ENCODE data around the gene POLR2J. TPM values are rescaled to one million over a fixed set of nuclear protein-coding genes. Genes with fewer than 3 reads are reported as not detected.
A peak's percentile ranks its signal among the peaks of the same experiment; 100 is the strongest.
"Not testable (repeated sequence)": the region's sequence is repeated elsewhere in the genome, so short reads cannot be mapped to it uniquely, and the experiment has no call there.

Gene POLR2J
- total RNA-seq, 1 experiment from 2014 or later, result 69.4 TPM

DNA sequence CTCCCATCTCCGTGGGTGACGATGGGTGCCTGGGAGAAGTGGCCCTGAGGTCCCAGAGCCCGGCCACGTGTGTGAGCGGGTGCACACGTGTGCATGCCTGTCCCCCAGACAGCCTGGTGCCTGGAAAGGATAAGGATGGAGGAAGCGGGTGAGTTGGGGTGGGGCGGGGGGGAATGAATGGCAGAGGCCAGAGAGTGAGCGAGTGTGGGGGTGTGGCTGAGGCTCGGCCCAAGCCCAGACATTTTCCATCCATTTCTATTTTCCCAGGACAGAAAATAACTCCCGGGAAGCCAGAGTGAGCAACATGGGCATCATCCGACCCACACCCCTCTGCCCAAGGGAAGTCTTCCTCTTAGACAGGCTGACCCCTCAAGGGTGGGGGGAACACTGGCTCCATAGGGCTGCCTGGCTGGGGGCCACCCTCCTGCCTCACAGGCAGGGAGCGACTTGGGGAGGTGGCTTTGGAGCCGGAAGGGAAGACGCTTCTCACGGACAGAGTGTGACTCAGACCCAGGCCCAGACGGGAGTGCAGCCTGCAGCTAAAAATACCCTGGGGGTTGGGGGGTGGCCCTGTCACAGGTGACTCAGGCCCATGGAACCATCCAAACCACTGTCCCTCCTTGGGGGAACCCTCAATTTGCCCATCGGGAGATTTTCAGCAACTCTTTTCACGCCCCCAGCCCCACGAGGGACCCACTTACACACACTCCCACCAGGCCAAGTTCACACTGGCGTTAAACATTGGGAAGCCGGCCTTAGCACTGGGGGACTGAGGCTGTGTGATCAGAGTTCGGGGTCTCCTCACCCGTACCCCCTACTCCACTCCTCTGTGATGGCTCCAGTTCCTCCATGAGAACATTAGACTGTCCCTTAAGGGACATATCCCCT, 26.8 kb upstream of the POLR2J start:
- CTCF ChIA-PET; H3K9me3 ChIP-seq (ENCODE audit: control insufficient read depth, insufficient read depth, low read depth, low read length); H3K27me3 ChIP-seq (ENCODE audit: control insufficient read depth, insufficient read depth, low read length); intact Hi-C loops (cut with micrococcal nuclease; ENCODE audit: unreplicated experiment); H3K27ac ChIP-seq (ENCODE audit: low read length); POLR2A ChIA-PET; in situ Hi-C loops (cut with HindIII; ENCODE audit: low pct_unique_long_range_greater_than_20kb, low sequenced_read_pairs); DNase-seq (ENCODE audit: low read depth, low spot score); H3K4me3 ChIP-seq (ENCODE audit: low read depth in 2 of 2, low read length in 2 of 2); BruUV-seq (replicated peaks); H3K36me3 ChIP-seq (ENCODE audit: control insufficient read depth, insufficient read depth, low read length); H3K4me1 ChIP-seq (ENCODE audit: control insufficient read depth, insufficient read depth, low read length): not testable (repeated sequence)
- peak; percentile 84 for ATAC-seq

DNA sequence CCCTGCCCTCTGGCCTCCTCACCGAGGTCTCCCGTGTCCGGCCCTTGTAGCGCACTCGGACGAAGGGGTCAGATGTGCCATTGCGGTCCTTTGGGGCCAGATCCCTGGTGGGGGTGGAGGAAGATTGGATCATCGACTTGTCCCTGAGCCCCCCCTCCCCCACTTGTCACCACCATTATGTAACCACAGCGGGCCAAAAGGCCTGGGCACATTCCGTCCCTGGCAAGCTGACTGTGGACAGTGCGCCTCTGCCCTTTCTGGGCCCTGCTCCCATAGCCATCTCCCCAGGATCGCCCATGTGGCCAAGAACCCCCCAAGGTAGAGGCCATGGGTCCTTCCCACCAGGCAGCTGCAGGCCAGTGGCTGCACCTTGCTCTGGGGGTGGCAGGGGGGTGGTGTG, 24.4 kb upstream of the POLR2J start:
- POLR2A ChIA-PET; CTCF ChIA-PET; H3K27me3 ChIP-seq (ENCODE audit: control insufficient read depth, insufficient read depth, low read length); H3K36me3 ChIP-seq (ENCODE audit: control insufficient read depth, insufficient read depth, low read length); H3K9me3 ChIP-seq (ENCODE audit: control insufficient read depth, insufficient read depth, low read depth, low read length); in situ Hi-C loops (cut with HindIII; ENCODE audit: low pct_unique_long_range_greater_than_20kb, low sequenced_read_pairs); intact Hi-C loops (cut with micrococcal nuclease; ENCODE audit: unreplicated experiment); BruUV-seq (replicated peaks); ATAC-seq; H3K4me3 ChIP-seq (ENCODE audit: low read depth in 2 of 2, low read length in 2 of 2); DNase-seq (ENCODE audit: low read depth, low spot score); H3K4me1 ChIP-seq (ENCODE audit: control insufficient read depth, insufficient read depth, low read length); H3K27ac ChIP-seq (ENCODE audit: low read length): not testable (repeated sequence)

DNA sequence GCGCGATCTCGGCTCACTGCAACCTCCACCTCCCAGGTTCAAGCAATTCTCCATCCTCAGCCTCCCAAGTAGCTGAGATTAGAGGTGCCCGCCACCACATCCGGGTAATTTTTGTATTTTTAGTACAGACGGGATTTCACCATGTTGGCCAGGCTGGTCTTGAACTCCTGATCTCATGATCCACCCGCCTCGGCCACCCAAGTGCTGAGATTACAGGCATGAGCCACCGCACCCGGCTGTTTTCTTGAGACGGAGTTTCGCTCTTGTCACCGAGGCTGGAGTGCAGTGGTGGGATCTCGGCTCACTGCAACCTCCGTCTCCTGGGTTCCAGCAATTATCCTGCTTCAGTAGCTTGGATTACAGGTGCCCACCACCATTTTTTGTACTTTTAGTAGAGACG, 19.6 kb upstream of the POLR2J start:
- POLR2A ChIA-PET; CTCF ChIA-PET; ATAC-seq; BruUV-seq (replicated peaks); DNase-seq (ENCODE audit: low read depth, low spot score); H3K36me3 ChIP-seq (ENCODE audit: control insufficient read depth, insufficient read depth, low read length); intact Hi-C loops (cut with micrococcal nuclease; ENCODE audit: unreplicated experiment); H3K4me1 ChIP-seq (ENCODE audit: control insufficient read depth, insufficient read depth, low read length); H3K4me3 ChIP-seq (ENCODE audit: low read depth in 2 of 2, low read length in 2 of 2); H3K27me3 ChIP-seq (ENCODE audit: control insufficient read depth, insufficient read depth, low read length); H3K27ac ChIP-seq (ENCODE audit: low read length); H3K9me3 ChIP-seq (ENCODE audit: control insufficient read depth, insufficient read depth, low read depth, low read length); in situ Hi-C loops (cut with HindIII; ENCODE audit: low pct_unique_long_range_greater_than_20kb, low sequenced_read_pairs): not testable (repeated sequence)

DNA sequence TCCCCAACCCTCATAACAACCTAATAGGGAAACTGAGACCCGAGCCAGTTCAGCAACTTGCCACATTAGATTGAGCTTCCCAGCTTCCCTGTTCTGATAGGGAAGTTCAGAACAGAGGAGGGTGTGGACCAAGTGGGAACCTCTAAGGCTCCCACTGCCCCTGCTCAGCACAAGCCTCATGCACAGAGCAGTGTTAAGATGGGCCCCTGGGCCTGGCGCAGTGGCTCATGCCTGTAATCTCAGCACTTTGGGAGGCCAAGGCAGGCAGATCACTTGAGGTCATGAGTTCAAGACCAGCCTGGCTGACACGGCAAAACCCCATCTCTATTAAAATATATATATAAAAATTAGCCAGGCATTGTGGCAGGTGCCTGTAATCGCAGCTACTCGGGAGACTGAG, 18.6 kb upstream of the POLR2J start:
- H3K27ac ChIP-seq (ENCODE audit: low read length); in situ Hi-C loops (cut with HindIII; ENCODE audit: low pct_unique_long_range_greater_than_20kb, low sequenced_read_pairs); CTCF ChIA-PET; H3K4me1 ChIP-seq (ENCODE audit: control insufficient read depth, insufficient read depth, low read length); intact Hi-C loops (cut with micrococcal nuclease; ENCODE audit: unreplicated experiment); H3K9me3 ChIP-seq (ENCODE audit: control insufficient read depth, insufficient read depth, low read depth, low read length); H3K4me3 ChIP-seq (ENCODE audit: low read depth in 2 of 2, low read length in 2 of 2); H3K36me3 ChIP-seq (ENCODE audit: control insufficient read depth, insufficient read depth, low read length); H3K27me3 ChIP-seq (ENCODE audit: control insufficient read depth, insufficient read depth, low read length); DNase-seq (ENCODE audit: low read depth, low spot score); ATAC-seq; POLR2A ChIA-PET; BruUV-seq (replicated peaks): not testable (repeated sequence)

DNA sequence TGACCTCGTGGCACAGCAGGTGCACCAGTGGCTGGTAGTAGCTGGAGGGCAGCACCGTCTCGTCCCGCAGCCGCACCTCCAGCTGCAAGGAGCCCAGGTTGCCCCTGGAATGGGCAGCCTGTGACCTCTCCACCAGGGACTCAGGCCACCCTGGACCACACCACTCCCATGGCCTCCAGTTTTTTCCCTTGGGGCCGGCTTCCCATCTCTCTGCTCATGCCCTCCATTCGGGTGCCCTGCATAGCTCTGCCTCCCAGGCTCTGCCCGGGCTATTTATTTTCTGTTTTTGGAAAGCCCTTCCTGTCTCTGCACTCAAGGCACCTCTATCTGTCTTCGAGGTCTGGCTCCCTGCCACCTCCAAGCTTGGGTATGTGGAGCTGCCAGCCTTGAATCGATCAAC, 18.1 kb upstream of the POLR2J start:
- H3K4me3 ChIP-seq (ENCODE audit: low read depth in 2 of 2, low read length in 2 of 2); H3K4me1 ChIP-seq (ENCODE audit: control insufficient read depth, insufficient read depth, low read length); H3K27ac ChIP-seq (ENCODE audit: low read length); H3K27me3 ChIP-seq (ENCODE audit: control insufficient read depth, insufficient read depth, low read length); POLR2A ChIA-PET; ATAC-seq; H3K9me3 ChIP-seq (ENCODE audit: control insufficient read depth, insufficient read depth, low read depth, low read length); CTCF ChIA-PET; H3K36me3 ChIP-seq (ENCODE audit: control insufficient read depth, insufficient read depth, low read length); intact Hi-C loops (cut with micrococcal nuclease; ENCODE audit: unreplicated experiment); DNase-seq (ENCODE audit: low read depth, low spot score); in situ Hi-C loops (cut with HindIII; ENCODE audit: low pct_unique_long_range_greater_than_20kb, low sequenced_read_pairs); BruUV-seq (replicated peaks): not testable (repeated sequence)

DNA sequence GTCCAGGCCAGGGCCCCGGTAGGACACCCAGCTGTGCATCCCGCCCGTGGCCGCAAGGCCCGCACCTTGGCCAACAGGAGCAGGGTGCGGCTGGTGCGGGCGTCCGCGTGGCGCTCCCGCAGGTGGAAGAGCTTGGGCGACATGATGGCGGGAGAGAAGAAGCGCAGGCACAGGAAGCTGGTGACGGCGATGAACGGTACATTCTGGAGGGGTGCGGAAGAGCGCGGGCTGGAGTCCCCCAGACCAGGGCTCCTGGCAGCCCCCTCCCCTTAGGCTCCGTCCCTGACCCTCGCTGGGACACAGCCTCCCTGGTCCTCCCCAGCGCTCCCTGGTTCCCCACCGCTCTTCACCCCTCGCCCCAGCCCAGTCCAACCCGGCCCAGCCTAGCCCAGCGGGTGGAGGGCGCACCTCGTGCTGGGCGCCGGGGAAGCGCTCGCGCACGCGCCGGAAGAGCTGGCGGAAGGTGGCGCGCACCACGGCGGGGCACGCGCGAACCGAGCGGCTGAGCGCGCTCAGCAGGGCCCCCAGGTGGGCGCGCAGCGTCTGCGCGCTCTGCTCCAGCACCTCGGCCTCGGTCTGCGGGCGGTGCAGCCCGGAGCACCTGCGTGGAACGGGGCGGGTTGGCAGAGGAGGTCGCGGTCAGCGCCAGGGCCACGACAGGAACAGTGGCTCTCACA, 15.9 kb upstream of the POLR2J start:
- ATAC-seq, result peak; percentile 22
- CTCF ChIA-PET, POLR2A ChIA-PET: not testable (repeated sequence)

DNA sequence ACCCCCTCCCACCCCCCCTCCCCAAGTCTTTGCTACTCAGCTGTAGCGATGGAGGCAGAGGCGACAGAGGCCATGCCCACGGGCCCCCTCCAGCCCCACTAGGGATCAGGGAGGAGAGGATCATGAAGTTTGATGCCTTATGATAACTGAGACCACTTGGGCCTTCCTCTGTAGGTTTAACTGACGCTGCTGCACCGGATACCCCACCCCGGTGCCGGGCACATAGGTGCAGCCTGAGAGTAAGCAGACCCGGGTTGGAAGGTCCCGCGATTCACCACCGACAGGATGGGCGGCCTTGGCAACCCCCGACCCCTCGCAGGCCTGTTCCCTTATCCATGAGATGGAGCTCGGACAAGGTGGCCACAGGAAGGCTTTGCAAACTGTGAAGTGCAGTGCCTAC, 15.3 kb upstream of the POLR2J start:
- in situ Hi-C loops (cut with HindIII; ENCODE audit: low pct_unique_long_range_greater_than_20kb, low sequenced_read_pairs); H3K27me3 ChIP-seq (ENCODE audit: control insufficient read depth, insufficient read depth, low read length); BruUV-seq (replicated peaks); H3K36me3 ChIP-seq (ENCODE audit: control insufficient read depth, insufficient read depth, low read length); DNase-seq (ENCODE audit: low read depth, low spot score); H3K4me3 ChIP-seq (ENCODE audit: low read depth in 2 of 2, low read length in 2 of 2); intact Hi-C loops (cut with micrococcal nuclease; ENCODE audit: unreplicated experiment); CTCF ChIA-PET; H3K4me1 ChIP-seq (ENCODE audit: control insufficient read depth, insufficient read depth, low read length); ATAC-seq; H3K27ac ChIP-seq (ENCODE audit: low read length); H3K9me3 ChIP-seq (ENCODE audit: control insufficient read depth, insufficient read depth, low read depth, low read length); POLR2A ChIA-PET: not testable (repeated sequence)

More for the DNA sequence above, 15.9 kb upstream of the POLR2J start:
- H3K9me3 ChIP-seq (ENCODE audit: control insufficient read depth, insufficient read depth, low read depth, low read length); intact Hi-C loops (cut with micrococcal nuclease; ENCODE audit: unreplicated experiment); H3K4me1 ChIP-seq (ENCODE audit: control insufficient read depth, insufficient read depth, low read length); DNase-seq (ENCODE audit: low read depth, low spot score); in situ Hi-C loops (cut with HindIII; ENCODE audit: low pct_unique_long_range_greater_than_20kb, low sequenced_read_pairs); BruUV-seq (replicated peaks); H3K27ac ChIP-seq (ENCODE audit: low read length); H3K4me3 ChIP-seq (ENCODE audit: low read depth in 2 of 2, low read length in 2 of 2); H3K27me3 ChIP-seq (ENCODE audit: control insufficient read depth, insufficient read depth, low read length); H3K36me3 ChIP-seq (ENCODE audit: control insufficient read depth, insufficient read depth, low read length): not testable (repeated sequence)

All from Panc1 (cell line).